ENCODE measurements around the gene AKAP6.

The AKAP6 gene

GRCh38 chr14:32329146-32329545, at the start of gene AKAP6:
Gene AKAP6 (plus strand): TSS chr14:32329298. CDS start chr14:32433494, 104,196 bp downstream.
- DNase-seq: no peak

- no peak for DNase-seq
Observed at GRCh38 chr14:32286602-32287001, 42.5 kb upstream of the AKAP6 start.

GRCh38 chr14:32296366-32296765, 32.7 kb upstream of the AKAP6 start:
- no peak for DNase-seq

- no peak for DNase-seq
Observed at GRCh38 chr14:32298346-32298745, 30.8 kb upstream of the AKAP6 start.

- no peak for DNase-seq
Observed at GRCh38 chr14:32300136-32300535, 29.0 kb upstream of the AKAP6 start.

- no peak for DNase-seq
Observed at GRCh38 chr14:32303865-32304264, 25.2 kb upstream of the AKAP6 start.

GRCh38 chr14:32304296-32304695, 24.8 kb upstream of the AKAP6 start:
- DNase-seq: no peak

- DNase-seq: no peak
Observed at GRCh38 chr14:32306549-32306948, 22.5 kb upstream of the AKAP6 start.

GRCh38 chr14:32307881-32308582, 21.1 kb upstream of the AKAP6 start:
- no peak for DNase-seq

- no peak for DNase-seq
Observed at GRCh38 chr14:32310876-32311275, 18.2 kb upstream of the AKAP6 start.

- no peak for DNase-seq
Observed at GRCh38 chr14:32311294-32312009, 17.6 kb upstream of the AKAP6 start.

- no peak for DNase-seq
Observed at GRCh38 chr14:32312010-32312331, 17.1 kb upstream of the AKAP6 start.

GRCh38 chr14:32313844-32314376, 15.2 kb upstream of the AKAP6 start:
- DNase-seq: no peak

GRCh38 chr14:32318087-32318795, 10.9 kb upstream of the AKAP6 start:
- no peak for DNase-seq

GRCh38 chr14:32319368-32320049, 9.6 kb upstream of the AKAP6 start:
- DNase-seq: no peak

- no peak for DNase-seq
Observed at GRCh38 chr14:32324601-32325000, 4.5 kb upstream of the AKAP6 start.

- DNase-seq: no peak
Observed at GRCh38 chr14:32327255-32327961, 1.7 kb upstream of the AKAP6 start.

GRCh38 chr14:32329690-32330285, 690 bp downstream of the AKAP6 start:
- no peak for DNase-seq

- no peak for DNase-seq
Observed at GRCh38 chr14:32330351-32331111, 1.4 kb downstream of the AKAP6 start.

GRCh38 chr14:32331206-32331605, 2.1 kb downstream of the AKAP6 start:
- no peak for DNase-seq

Measured in CD4-positive, alpha-beta T cell treated with Interleukin-4 for 1 hour (primary cell).